Liver (tissue), 9 donors: ENCODE measurements around the gene ATP2B2. TPM values are rescaled to one million over a fixed set of nuclear protein-coding genes. Genes with fewer than 3 reads are reported as not detected.

Experiments used
- DNase-seq: peaks from one replicate; pipeline ENCODE4 v3.0.0-alpha.2; 2017; ENCODE audit warnings: low spot score
- H3K27ac ChIP-seq, 2 donors: one replicate each; pipeline ENCODE4 v1.7.0; 2013; ENCODE audit warnings: inconsistent platforms in 2 of 2, low read length in 2 of 2, control low read depth in 1 of 2, low read depth in 1 of 2, mild to moderate bottlenecking in 1 of 2
- H3K27me3 ChIP-seq, 4 donors: one replicate each; pipeline versions ENCODE4 v1.6.1 to v1.7.0; 2013; ENCODE audit warnings: low read length in 3 of 4, inconsistent platforms in 1 of 4, mild to moderate bottlenecking in 1 of 4, moderate library complexity in 1 of 4; ENCODE audit not compliant: control insufficient read depth in 4 of 4, insufficient read depth in 4 of 4
- H3K36me3 ChIP-seq, 4 donors: one replicate each; pipeline versions ENCODE4 v1.6.1 to v1.7.0; 2013; ENCODE audit warnings: low read length in 3 of 4, mild to moderate bottlenecking in 3 of 4, low read depth in 1 of 4, moderate library complexity in 1 of 4; ENCODE audit not compliant: control insufficient read depth in 4 of 4, insufficient read depth in 3 of 4
- H3K4me1 ChIP-seq, 4 donors: one replicate each; pipeline versions ENCODE4 v1.6.1 to v1.7.0; 2013; ENCODE audit warnings: low read length in 3 of 4, mild to moderate bottlenecking in 3 of 4, moderate library complexity in 1 of 4; ENCODE audit not compliant: control insufficient read depth in 4 of 4, insufficient read depth in 4 of 4
- H3K4me3 ChIP-seq, 3 donors: one replicate each; pipeline versions ENCODE4 v1.6.1 to v1.7.0; 2013; ENCODE audit warnings: low read length in 3 of 3, control low read depth in 1 of 3, low read depth in 1 of 3, mild to moderate bottlenecking in 1 of 3
- H3K9ac ChIP-seq, 2 donors: one replicate each; pipeline ENCODE4 v1.7.0; 2013; ENCODE audit warnings: low read length in 2 of 2, mild to moderate bottlenecking in 2 of 2, moderate library complexity in 2 of 2, control low read depth in 1 of 2, low read depth in 1 of 2
- H3K9me3 ChIP-seq, 4 donors: one replicate each; pipeline versions ENCODE4 v1.6.1 to v1.7.0; 2013; ENCODE audit warnings: low read length in 3 of 4; ENCODE audit not compliant: control insufficient read depth in 4 of 4
- EGR1 ChIP-seq, 2 donors: IDR thresholded peaks; 2 replicates each; pipeline ENCODE4 v1.6.1; 2016 to 2018; ENCODE audit warnings: antibody characterized with exemption in 2 of 2, low read depth in 2 of 2
- FOXA1 ChIP-seq: IDR thresholded peaks from 2 replicates; pipeline ENCODE4 v1.6.1; 2016; ENCODE audit warnings: antibody characterized with exemption
- FOXA2 ChIP-seq: IDR thresholded peaks from 2 replicates; pipeline ENCODE4 v1.6.1; 2016; ENCODE audit warnings: antibody characterized with exemption
- HNF4A ChIP-seq, 2 donors: conservative IDR thresholded peaks; 2 replicates each; pipeline ENCODE4 v1.6.1; 2016; ENCODE audit warnings: antibody characterized with exemption in 2 of 2, mild to moderate bottlenecking in 2 of 2
- HNF4G ChIP-seq: IDR thresholded peaks from 2 replicates; pipeline ENCODE4 v1.6.1; 2016; ENCODE audit warnings: antibody characterized with exemption
- JUND ChIP-seq, 2 donors: IDR thresholded peaks; 2 replicates each; pipeline ENCODE4 v1.6.1; 2016; ENCODE audit warnings: antibody characterized with exemption in 2 of 2
- MAX ChIP-seq: IDR thresholded peaks from 2 replicates; pipeline ENCODE4 v1.6.1; 2016; ENCODE audit warnings: antibody characterized with exemption
- NR2F2 ChIP-seq: IDR thresholded peaks from 2 replicates; pipeline ENCODE4 v1.6.1; 2016; ENCODE audit warnings: antibody characterized with exemption
- RAD21 ChIP-seq, 2 donors: IDR thresholded peaks; 2 replicates each; pipeline ENCODE4 v1.6.1; 2016; ENCODE audit warnings: antibody characterized with exemption in 2 of 2, mild to moderate bottlenecking in 2 of 2
- REST ChIP-seq: IDR thresholded peaks from 2 replicates; pipeline ENCODE4 v1.6.1; 2016; ENCODE audit warnings: antibody characterized with exemption, mild to moderate bottlenecking
- RXRA ChIP-seq, 2 donors: IDR thresholded peaks; 2 replicates each; pipeline ENCODE4 v1.6.1; 2017 to 2018; ENCODE audit warnings: antibody characterized with exemption in 2 of 2, mild to moderate bottlenecking in 1 of 2
- SP1 ChIP-seq: IDR thresholded peaks from 2 replicates; pipeline ENCODE4 v1.6.1; 2018; ENCODE audit warnings: antibody characterized with exemption, mild to moderate bottlenecking
- TAF1 ChIP-seq: conservative IDR thresholded peaks from 2 replicates; pipeline ENCODE4 v1.6.1; 2016; ENCODE audit warnings: antibody characterized with exemption, mild to moderate bottlenecking
- YY1 ChIP-seq: IDR thresholded peaks from 2 replicates; pipeline ENCODE4 v1.6.1; 2016; ENCODE audit warnings: antibody characterized with exemption, mild to moderate bottlenecking
- WGBS: extraction: QIAGEN DNeasy Blood & Tissue Kit; methylation state at CpG from one replicate; pipeline ENCODE4 v1.1.7; 2013; 5-methylcytosine and 5-hydroxymethylcytosine counted together
- polyA plus RNA-seq, 2 donors: library from polyadenylated mRNA; stranded (reverse) in 1 of 2; unstranded in 1 of 2; fragments of 200-250 nt in 1 of 2; fragments of >200 nt in 1 of 2; fragmentation: Nextera tagmentation in 1 of 2; extraction: Ambion mirVana in 1 of 2; gene quantifications; one replicate each; pipeline versions ENCODE4 v1.2.1 to v1.2.3, GENCODE V29; 2013 to 2015
- total RNA-seq, 2 donors: library from RNA; depleted of rRNA; stranded (reverse); fragments of >200 nt; gene quantifications; one replicate each; pipeline ENCODE4 v1.2.3, GENCODE V29; 2014
- TF ChIP-seq, protein P1 (sequence below): IDR thresholded peaks from 2 replicates; pipeline ENCODE4 v1.6.1; 2016; ENCODE audit warnings: antibody characterized with exemption
- TF ChIP-seq, protein P2 (sequence below): fragments of 150-350 bp; IDR thresholded peaks from 2 replicates; pipeline ENCODE4 v1.5.1; 2017; ENCODE audit warnings: improper control_type of control experiment, low read depth, low read length; ENCODE audit not compliant: missing input control
- TF ChIP-seq, protein P3 (sequence below): IDR thresholded peaks from 2 replicates; pipeline ENCODE4 v1.6.1; 2016; ENCODE audit warnings: antibody characterized with exemption
- donor health status: healthy.
- donor health status: healthy.
- donor health status: healthy.
- donor health status: healthy.
- donor health status: healthy.

Gene ATP2B2
- total and polyA plus RNA-seq, 4 donors, result 10.4 to 27.8 (median 20.7) TPM

DNA sequence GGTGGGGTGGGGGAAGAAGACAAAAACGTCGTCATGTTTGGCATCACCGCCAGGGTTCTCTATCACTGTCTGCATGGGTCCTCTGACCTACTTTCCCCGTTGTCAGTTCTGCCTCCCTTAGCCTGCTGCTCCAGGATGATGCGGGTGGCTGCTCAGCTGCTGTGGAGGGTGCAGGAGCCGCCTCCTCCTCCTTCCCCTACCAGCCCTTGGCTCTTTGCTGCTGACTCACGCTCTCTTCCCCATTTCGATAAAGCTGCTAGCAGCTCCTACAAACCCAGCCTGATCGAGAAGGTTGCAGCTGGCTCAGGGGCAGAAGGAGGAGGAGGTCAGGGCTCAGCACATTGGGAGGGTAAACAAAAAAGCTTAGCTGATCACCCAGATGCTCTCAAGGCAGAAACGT is 135.0 kb downstream of the ATP2B2 start (continued):
- TF ChIP-seq, protein P1, sequence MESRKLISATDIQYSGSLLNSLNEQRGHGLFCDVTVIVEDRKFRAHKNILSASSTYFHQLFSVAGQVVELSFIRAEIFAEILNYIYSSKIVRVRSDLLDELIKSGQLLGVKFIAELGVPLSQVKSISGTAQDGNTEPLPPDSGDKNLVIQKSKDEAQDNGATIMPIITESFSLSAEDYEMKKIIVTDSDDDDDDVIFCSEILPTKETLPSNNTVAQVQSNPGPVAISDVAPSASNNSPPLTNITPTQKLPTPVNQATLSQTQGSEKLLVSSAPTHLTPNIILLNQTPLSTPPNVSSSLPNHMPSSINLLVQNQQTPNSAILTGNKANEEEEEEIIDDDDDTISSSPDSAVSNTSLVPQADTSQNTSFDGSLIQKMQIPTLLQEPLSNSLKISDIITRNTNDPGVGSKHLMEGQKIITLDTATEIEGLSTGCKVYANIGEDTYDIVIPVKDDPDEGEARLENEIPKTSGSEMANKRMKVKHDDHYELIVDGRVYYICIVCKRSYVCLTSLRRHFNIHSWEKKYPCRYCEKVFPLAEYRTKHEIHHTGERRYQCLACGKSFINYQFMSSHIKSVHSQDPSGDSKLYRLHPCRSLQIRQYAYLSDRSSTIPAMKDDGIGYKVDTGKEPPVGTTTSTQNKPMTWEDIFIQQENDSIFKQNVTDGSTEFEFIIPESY, result no peak
- no peak for TF ChIP-seq MAX
- no peak for TF ChIP-seq JUND (IDR thresholded peaks at IDR 0.05)

GRCh38 chr3:10368512-10368911 is 136.9 kb downstream of the ATP2B2 start:
- no peak for DNase-seq
- H3K27ac ChIP-seq, result no peak overlapping the region
- 98% methylated on average over 2 of the region's 2 CpGs for WGBS

More at GRCh38 chr3:10368512-10368911, 136.9 kb downstream of the ATP2B2 start:
- Histone ChIP-seq H3K36me3 (peaks cover 5 to 54% (median 34%) of the 10 kb centered on the region in 4 donors), H3K4me1 (no peaks in the 10 kb centered on the region), H3K4me3 (no peak overlapping the region), H3K9ac (no peak overlapping the region), H3K9me3 (no peaks in the 10 kb centered on the region), H3K27me3 (no peaks in the 10 kb centered on the region)
- TF ChIP-seq FOXA2 (no peak), TAF1 (no peak), NR2F2 (no peak), REST (no peak), YY1 (no peak), MAX (no peak), FOXA1 (no peak), EGR1 (IDR thresholded peaks at IDR 0.05; ENCODE audit: low read depth in 2 of 2) (no peak), RXRA (IDR thresholded peaks at IDR 0.05) (no peak), SP1 (no peak), JUND (IDR thresholded peaks at IDR 0.05) (no peak), HNF4A (conservative IDR thresholded peaks at IDR 0.05) (no peak), RAD21 (IDR thresholded peaks at IDR 0.05) (no peak), HNF4G (no peak)
- TF ChIP-seq, protein P2, sequence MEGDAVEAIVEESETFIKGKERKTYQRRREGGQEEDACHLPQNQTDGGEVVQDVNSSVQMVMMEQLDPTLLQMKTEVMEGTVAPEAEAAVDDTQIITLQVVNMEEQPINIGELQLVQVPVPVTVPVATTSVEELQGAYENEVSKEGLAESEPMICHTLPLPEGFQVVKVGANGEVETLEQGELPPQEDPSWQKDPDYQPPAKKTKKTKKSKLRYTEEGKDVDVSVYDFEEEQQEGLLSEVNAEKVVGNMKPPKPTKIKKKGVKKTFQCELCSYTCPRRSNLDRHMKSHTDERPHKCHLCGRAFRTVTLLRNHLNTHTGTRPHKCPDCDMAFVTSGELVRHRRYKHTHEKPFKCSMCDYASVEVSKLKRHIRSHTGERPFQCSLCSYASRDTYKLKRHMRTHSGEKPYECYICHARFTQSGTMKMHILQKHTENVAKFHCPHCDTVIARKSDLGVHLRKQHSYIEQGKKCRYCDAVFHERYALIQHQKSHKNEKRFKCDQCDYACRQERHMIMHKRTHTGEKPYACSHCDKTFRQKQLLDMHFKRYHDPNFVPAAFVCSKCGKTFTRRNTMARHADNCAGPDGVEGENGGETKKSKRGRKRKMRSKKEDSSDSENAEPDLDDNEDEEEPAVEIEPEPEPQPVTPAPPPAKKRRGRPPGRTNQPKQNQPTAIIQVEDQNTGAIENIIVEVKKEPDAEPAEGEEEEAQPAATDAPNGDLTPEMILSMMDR, result no peak
- TF ChIP-seq, protein P1, result no peak
- TF ChIP-seq, protein P3, sequence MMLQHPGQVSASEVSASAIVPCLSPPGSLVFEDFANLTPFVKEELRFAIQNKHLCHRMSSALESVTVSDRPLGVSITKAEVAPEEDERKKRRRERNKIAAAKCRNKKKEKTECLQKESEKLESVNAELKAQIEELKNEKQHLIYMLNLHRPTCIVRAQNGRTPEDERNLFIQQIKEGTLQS, result no peak
